GM19397 (cell line): ENCODE results near the gene FAR1.
A peak's percentile ranks its signal among the peaks of the same experiment; 100 is the strongest.
"Not testable (repeated sequence)": the region's sequence is repeated elsewhere in the genome, so short reads cannot be mapped to it uniquely, and the experiment has no call there.

Experiments used
- ATAC-seq: cut with Tn5 transposase; IDR thresholded peaks from one replicate; pipeline ENCODE4 v1.9.1; 2021; ENCODE audit warnings: mild to moderate bottlenecking, moderate library complexity; ENCODE audit not compliant: unreplicated experiment

FAR1 gene, protein sequence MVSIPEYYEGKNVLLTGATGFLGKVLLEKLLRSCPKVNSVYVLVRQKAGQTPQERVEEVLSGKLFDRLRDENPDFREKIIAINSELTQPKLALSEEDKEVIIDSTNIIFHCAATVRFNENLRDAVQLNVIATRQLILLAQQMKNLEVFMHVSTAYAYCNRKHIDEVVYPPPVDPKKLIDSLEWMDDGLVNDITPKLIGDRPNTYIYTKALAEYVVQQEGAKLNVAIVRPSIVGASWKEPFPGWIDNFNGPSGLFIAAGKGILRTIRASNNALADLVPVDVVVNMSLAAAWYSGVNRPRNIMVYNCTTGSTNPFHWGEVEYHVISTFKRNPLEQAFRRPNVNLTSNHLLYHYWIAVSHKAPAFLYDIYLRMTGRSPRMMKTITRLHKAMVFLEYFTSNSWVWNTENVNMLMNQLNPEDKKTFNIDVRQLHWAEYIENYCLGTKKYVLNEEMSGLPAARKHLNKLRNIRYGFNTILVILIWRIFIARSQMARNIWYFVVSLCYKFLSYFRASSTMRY

DNA sequence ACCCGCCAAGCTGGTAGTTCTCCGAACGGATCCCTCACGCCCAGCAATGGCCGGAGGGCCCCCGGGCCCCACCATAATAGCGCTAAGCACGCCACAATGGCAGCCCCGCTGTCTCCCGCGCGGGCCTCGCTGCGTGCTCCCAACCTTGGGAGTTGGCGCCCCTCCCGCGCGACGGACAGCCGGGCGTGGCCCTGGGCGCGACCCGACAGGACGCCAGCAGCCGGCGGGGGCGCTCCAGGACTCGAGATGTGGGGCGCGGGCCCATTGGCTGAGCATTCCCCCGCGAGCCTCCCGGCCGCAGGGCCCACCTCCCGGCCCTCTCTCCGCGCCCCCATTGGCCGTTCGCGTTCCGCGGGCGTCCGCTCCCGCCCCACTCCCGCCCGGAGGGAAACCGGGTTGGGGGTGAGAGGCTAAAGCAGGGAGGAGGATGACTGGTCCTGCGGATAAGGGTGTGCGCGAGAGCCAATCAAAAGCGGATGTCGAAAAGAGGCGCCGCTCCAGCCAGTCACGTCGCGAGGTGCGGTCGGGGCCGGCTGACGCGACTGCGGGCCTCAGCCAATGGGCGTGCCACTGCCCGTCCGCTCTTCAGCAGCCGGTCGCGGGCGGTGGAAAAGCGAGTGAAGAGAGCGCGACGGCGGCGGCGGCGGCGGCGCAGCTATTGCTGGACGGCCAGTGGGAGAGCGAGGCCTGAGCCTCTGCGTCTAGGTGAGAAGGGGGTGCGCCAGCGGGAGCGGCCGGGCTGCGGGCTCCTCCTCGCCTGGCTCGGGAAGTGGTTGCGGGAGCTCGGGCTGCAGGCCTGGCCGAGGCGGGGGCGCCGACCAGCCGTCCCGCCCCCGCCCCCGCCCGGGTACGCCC, at the start of gene FAR1:
FAR1 (plus strand) TSS at position 567 of the 855 bp plus-strand sequence. CDS start 26,098 bp downstream, outside the sequence.
- ATAC-seq = peak; percentile 89

DNA sequence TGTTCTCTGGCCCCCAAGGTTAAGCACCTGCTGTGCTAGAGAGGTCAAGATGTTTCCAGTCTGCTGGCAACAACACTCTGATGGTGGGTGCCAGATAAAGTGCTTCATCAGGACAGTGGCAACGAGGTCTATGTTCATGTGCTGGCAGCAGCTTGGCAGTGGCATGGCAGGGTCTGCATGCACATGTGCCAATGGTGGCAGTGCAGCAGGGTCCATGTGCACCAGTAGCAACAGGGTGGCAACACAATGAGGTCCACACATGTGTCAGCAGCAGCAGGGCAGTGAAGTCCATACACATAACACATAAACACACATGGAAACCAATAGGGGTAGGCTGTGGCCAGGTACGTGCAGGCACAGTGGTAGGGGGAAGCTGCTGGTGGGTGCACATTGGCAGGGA, 48.4 kb upstream of the FAR1 start:
- ATAC-seq = no peak

DNA sequence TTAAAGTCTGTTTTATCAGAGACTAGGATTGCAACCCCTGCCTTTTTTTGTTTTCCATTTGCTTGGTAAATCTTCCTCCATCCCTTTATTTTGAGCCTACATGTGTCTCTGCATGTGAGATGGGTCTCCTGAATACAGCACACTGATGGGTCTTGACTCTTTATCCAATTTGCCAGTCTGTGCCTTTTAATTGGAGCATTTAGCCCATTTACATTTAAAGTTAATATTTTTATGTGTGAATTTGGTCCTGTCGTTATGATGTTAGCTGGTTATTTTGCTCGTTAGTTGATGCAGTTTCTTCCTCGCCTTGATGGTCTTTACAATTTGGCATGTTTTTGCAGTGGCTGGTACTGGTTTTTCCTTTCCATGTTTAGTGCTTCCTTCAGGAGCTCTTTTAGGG, 41.6 kb upstream of the FAR1 start:
- ATAC-seq = not testable (repeated sequence)

DNA sequence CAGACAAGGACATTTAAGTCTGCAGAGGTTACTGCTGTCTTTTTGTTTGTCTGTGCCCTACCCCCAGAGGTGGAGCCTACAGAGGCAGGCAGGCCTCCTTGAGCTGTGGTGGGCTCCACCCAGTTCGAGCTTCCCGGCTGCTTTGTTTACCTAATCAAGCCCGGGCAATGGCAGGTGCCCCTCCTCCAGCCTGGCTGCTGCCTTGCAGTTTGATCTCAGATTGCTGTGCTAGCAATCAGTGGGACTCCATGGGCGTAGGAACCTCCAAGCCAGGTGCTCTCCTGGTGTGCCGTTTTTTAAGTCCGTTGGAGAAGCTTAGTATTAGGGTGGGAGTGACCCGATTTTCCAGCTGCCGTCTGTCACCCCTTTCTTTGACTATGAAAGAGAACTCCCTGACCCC, 39.8 kb upstream of the FAR1 start:
- ATAC-seq = not testable (repeated sequence)

DNA sequence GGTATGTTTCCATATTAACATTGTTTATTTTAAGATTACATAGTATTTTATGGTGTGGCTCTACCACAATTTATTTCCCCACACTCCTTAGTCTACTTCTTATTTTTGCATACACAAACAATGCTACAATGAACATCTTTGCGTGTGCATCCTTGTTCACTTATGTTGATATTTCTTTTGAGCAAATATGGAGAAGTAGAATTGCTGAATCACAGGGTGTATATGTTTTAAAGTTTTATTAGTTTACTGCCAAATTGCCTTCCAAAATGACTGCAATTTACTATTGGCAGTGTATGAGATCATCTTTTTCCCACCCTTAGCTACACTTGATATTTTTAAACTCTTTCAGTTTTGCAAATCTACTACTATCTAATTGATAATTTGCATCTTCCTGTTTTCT, 38.7 kb upstream of the FAR1 start:
- ATAC-seq = no peak

DNA sequence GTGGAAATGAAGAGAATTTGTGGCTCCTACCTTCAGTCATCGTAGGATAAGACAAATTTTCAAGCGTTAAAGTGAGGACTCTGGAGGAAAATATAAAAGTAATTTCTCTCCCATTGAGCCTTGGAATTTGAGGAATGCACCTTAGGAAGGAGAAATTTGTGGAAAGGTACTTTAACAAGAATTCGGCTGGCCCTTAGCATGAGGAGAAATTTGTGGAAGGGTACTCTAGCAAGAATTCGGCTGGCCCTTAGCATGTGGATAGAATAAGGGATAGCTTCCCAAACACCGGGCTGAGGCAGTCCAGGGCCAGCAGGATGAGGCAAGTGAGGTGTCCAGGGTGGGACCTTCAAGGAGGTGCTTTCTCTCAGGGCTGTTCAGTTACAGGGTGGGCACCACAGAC, 33.2 kb upstream of the FAR1 start:
- ATAC-seq = no peak

DNA sequence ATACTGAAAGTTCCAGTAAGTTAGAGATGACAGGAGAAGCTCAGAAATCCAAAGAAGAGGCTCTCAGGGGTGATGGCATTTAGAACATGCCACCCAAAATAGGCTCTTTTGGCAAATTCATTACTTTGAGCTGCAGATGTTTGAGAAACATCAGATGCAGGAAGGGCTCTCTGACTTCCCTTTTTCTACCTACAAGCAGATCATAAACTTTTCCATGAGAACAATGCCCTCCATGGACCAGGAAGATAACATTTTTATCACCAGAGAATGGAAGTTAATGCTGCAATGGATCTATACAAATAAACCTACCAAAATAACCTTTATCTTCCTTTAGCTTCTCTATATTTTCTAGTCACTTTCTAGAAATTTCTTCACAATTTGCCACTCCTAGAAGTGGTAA, 32.7 kb upstream of the FAR1 start:
- ATAC-seq = no peak

DNA sequence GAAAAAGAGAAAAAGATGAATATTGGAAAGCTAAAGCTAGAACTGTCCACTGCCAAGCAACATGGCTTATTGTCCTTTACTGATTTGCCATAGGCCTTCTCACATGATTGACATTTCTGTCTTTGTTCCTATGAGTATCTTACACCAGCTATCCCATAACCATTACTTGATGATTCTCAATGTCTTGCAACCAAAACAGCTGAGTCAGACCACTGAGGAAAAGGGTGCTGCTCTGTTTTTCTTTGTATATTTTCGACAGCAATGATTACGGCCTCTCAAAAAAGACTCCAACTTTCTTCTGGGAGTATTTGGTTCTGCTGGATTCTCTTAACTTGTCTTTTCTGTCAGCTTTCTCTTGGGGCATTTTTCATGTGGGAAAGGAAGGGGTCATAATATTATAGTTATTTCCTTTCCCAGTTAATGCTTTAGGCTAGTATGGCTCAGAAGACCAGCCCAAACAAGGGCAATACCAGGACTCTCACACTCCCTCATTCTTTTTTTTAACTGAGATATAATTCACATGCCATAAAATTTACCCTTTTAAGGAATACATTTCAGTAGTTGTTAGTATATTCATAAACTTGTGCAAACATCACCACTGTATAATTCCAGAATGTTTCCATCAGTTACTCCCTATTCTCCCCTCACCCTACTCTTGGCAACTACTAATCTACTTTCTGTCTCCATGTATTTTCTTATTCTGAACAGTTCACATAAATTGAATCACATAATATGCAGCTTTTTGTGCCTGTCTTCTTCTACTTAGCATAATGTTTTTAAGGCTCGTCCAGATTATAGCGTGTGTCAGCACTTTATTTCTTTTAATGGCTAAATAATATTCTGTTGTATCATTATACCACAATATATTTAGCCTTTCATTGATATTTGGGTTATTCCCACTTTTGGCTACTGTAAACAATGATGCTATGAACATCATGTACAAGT, 31.1 kb upstream of the FAR1 start:
- ATAC-seq = no peak

DNA sequence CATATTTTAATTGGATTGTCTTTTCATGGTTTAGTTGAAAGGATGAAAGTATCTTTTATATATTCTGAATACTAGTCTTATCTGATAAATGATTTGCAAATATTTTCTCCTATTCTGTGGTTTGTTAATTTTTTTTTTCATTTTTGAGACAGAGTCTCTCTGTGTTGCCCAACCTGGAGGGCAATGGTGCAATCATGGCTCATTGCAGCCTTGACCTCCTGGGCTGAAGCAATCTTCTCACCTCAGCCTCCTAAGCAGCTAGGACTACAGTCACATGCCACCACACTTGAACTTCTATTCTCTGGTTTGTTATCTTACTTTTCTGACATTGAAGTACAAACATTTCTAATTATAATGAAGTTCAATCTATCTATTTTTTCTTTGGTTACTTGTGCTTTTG, 30.0 kb upstream of the FAR1 start:
- ATAC-seq = no peak

DNA sequence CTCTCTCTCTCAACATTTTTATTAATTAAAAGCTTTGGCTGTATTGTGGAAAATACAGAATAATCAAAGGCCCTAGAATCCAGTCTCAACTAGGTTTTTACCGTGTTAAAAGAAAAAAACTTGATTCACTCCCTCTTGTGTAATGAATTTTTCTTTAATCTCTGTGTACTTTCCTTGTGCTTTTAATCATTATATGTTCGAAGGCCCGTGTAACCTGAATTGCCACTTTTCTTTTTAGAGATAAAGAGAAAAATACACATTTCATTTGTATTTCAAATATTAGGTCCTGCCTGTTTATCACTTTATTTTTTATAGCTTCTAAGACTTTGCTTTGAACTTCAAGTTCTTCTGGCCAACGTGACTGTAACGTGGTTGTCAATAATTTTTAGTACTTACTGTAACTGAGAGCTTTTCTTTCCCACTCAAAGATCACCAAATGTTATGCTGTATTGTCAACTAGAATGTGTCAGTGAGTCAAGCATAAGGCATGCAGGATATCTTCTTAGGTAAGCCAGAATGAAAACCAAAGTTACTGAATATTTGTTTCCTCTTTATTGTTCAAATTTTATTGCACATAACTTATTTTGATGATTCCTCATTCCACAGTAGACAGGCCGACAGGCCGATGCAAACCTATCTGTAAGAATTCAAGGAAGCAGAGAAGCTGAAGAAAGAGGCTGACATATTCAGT, 23.3 kb upstream of the FAR1 start:
- no peak for ATAC-seq

DNA sequence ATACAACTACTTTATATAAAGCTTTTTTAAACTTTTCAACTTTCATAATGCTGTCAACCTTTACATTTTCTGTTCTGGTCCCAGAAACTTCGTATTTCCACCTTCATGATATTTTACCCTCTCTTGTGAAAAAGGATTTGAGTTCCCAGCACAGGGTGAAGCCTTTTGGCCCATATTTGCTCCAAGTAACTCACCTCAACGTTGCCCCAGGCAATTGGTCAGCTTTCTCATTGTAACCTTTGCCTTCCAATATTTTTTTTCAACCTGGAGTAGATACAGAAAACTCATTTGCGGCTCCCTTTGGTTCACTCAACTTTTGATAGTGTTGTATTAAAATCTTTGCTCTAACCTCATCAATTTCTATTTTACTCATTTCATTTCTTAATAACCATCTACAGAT, 21.1 kb upstream of the FAR1 start:
- no peak for ATAC-seq

DNA sequence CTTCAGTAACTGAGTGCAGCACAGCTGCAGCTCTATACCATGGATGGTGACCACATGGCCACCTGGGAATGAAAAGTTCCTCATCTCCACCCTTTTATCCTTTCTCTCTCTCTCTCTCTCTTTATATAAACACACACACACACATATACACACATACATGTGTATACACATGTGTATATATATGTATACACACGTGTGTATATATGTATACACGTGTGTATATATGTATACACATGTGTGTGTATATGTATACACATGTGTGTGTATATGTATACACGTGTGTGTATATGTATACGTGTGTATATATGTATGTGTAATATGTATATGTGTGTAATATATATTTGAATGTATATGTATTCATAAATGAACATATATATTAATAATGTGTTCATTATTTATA, 18.8 kb upstream of the FAR1 start:
- ATAC-seq = no peak

DNA sequence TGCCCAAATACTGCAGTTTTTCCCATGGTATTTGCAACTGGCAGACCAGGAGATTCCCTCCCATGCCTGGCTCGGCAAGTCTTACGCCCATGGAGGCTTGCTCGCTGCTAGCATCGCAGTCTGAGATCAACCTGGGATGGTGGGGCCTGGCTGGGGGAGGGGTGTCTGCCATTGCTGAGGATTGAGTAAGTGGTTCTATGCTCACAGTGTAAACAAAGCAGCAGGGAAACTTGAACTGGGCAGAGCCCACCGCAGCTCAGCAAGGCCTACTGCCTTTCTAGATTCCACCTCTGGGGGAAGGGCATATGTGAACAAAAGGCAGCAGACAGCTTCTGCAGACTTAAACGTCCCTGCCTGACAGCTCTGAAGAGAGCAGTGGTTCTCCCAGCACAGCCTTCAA, 17.0 kb upstream of the FAR1 start:
- not testable (repeated sequence) for ATAC-seq

DNA sequence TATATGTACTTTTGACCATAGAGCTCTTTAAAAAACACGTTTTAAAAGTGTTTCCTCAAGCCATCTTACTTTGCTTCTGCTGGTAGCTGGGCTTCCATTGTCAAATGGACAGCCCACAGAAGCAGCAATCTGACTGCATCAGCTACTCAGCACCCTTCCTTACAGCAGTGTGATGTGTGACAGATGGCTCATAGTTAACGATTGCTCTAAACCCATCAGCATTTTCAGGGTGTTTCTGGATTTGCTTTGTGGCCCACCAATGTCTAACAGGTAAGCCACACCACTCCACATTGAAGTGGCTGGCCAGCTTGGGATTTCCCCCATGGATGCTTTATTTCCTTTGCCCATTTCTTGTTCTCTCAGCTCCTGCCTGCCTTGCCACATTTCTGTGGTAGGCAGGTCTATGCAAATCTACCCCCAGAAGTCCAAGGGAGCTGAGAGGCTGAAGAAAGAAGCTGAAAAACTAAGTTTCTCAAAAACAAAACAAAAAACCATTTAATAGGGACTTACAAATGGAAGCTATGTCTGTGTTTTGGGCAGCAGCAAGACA, 7.3 kb upstream of the FAR1 start:
- ATAC-seq = no peak

DNA sequence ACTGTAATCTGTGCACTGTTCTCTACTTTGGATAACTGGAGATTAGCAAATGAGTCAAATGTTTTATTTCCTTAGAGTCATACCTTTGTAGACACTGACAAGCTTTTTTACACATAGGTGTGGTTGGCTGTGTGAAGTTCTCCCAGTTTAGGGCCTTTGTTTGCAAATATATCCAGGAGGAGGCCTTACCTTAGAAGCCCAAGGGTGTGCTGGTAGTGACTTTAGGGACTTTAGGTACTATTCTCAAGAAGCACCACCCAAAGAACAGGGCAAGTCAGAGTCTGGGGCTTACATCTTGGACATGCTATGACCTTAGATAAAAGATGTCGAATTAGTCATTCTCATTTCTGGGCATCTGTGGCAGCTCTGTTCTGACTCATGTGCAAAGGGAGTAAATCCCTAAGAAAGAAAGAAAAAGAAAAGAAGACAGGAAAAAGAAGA, 4.8 kb upstream of the FAR1 start:
- ATAC-seq = no peak

DNA sequence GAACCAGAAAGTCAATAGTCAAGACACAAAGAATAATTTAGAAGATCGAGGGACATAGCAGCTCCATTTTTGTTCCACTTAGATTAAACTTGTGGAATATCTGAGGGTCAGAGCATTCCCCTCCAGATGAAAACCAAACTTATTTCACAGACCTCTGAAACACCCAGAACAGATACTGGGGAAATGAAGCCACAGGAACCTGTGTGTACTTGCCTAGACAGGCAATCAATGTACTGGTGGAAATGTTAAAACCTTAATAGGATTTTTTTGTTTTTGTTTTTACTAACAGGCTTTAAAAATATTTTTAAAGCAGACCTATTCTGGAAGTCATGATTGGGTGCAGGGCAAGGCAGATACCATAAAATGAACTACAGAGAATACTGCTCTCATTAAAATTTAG, 4.1 kb upstream of the FAR1 start:
- no peak for ATAC-seq

DNA sequence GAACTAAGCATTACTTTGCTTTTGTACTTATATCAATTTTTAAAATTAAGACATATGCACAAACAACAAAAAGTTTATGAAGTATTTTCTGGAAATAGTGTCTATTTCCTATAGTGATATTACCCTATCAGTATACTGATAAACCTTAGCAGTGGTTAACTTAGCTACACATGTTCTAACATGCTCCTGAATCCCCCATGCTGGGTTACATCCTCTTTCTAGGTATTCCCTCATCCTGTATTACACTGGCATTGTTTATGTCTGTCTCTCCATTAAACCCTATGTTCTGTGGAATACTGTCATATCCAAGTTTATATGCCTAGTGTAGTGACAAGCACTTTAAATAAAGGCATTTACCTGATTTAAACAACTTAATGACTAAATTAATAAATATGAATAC, 1.8 kb upstream of the FAR1 start:
- ATAC-seq = no peak

DNA sequence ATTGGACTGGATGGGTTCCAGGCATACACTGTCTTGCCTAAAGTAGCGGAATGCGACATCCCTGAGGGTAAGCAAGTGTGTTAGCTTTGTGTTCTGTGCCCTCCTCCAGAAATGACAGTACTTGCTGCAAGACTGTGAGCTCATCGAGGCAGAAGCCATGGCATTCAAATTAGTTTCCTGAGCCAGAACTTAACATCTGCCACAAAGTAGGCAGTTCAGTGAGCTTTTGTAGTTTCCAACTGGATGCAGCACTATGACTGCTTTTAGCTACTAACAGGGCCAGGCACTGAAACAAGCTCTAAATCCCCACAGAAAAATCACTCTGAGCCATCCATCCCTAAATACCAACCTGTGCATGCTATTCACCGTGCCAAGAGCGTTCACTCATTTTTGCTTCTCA, 1.2 kb upstream of the FAR1 start:
- no peak for ATAC-seq

DNA sequence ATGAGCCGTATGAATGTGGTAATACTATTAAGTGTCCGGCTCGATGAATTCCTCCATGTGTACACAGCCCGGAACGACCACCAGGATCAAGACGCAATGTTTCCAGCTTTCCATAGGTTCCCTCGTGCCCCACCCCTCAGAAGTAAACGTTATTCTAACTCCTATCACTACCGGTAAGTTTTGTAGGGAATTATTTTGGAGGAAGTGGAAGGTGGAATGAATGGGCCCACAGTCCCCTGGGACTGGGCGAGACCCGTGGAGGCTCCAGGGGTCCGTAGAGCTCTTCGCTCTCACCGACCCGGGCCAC, 720 bp upstream of the FAR1 start:
- no peak for ATAC-seq

DNA sequence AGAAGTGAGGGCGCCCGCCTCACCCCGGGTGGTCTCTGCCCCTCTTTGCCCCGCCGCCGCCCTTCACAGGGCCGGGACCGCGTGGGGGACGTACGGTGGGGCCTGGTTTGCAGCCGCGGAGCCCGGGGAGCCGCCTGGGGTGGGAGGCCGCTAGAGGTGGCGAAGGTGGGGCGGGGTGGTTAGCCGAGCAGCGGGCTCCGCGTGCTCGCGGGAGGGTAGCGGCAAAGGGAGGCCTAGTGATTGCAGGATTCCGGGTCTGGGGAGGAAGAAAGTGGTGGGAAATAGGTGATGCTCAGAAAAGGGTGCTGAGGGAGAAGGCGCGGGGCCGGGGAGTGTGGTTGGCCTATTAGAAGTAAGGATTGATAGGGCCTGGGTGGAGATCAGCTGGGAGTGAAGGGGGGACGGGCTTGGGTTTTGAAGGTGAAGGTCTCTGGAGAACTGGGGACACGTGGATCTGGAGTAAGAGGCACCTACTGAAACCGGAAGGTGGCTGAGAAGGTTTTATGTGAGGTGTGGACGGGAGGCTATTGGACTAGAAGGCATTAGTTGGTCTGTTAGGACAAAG, 571 bp downstream of the FAR1 start:
- peak; percentile 15 for ATAC-seq
